ENCODE measurements around the gene NR3C1. TPM values are rescaled to one million over a fixed set of nuclear protein-coding genes. Genes with fewer than 3 reads are reported as not detected.

The NR3C1 gene
- total and polyA plus RNA-seq, 2 of the 13 experiments (the other 11 are each of a cell fraction or from before 2014, with no cell fraction given) = 10.0 to 24.3 TPM

- ATAC-seq (no peak), FAIRE-seq (no peak), DNase-seq (ENCODE audit: low spot score) (no peak)
- Histone ChIP-seq H4K20me1 (ENCODE audit: insufficient read depth, low read length) (no peaks in the 10 kb centered on the region), H3K4me3 (replicated peaks in 1 of 3; ENCODE audit: insufficient read depth in 1 of 3, low read depth in 2 of 3, low read length in 3 of 3) (no peak overlapping the region), H3K9me3 (ENCODE audit: low read length) (no peaks in the 10 kb centered on the region), H3K9ac (ENCODE audit: insufficient read depth, low read depth, low read length) (no peak overlapping the region), H3K27me3 (ENCODE audit: control insufficient read depth in 1 of 2, insufficient read depth in 2 of 2, low read length in 2 of 2) (no peaks in the 10 kb centered on the region), H3K4me1 (ENCODE audit: insufficient read depth, low read length) (no peaks in the 10 kb centered on the region), H2AFZ (ENCODE audit: low read length) (no peak overlapping the region), H3K79me2 (ENCODE audit: insufficient read depth, low read length) (no peaks in the 10 kb centered on the region), H3K27ac (ENCODE audit: extremely low read length, insufficient read depth, low read length) (no peak overlapping the region), H3K4me2 (ENCODE audit: low read depth, low read length) (no peak overlapping the region), H3K36me3 (replicated peaks in 1 of 2; ENCODE audit: control insufficient read depth in 1 of 2, insufficient read depth in 2 of 2, low read length in 2 of 2) (peaks cover 4 to 45% of the 10 kb centered on the region in 2 experiments; a peak in 4 of 5 replicates)
- ChIA-PET POLR2A (no interaction called here), CTCF (ENCODE audit: low intra/inter-chr PET ratio, low total read pairs) (no interaction called here)
- in situ Hi-C loops (cut with HindIII; ENCODE audit: extremely low pct_ligation_motif_present, low pct_unique_long_range_greater_than_20kb) = no loop called here
- WGBS (ENCODE audit: low lambda C conversion rate) = 92% methylated on average over 5 of the region's 5 CpGs
- intact Hi-C loops (cut with micrococcal nuclease; ENCODE audit: unreplicated experiment) = no loop called here
- no TSS peak for BruUV-seq (replicated peaks)
- no peak for TF ChIP-seq ZNF121 (CRISPR knock-in tag; IDR thresholded peaks at IDR 0.05)
- TF ChIP-seq SMARCE1 (IDR thresholded peaks at IDR 0.05; ENCODE audit: borderline replicate concordance) = no peak
- TF ChIP-seq SMC3 (IDR thresholded peaks at IDR 0.05; ENCODE audit: low read length) = no peak
- TF ChIP-seq, protein P1, sequence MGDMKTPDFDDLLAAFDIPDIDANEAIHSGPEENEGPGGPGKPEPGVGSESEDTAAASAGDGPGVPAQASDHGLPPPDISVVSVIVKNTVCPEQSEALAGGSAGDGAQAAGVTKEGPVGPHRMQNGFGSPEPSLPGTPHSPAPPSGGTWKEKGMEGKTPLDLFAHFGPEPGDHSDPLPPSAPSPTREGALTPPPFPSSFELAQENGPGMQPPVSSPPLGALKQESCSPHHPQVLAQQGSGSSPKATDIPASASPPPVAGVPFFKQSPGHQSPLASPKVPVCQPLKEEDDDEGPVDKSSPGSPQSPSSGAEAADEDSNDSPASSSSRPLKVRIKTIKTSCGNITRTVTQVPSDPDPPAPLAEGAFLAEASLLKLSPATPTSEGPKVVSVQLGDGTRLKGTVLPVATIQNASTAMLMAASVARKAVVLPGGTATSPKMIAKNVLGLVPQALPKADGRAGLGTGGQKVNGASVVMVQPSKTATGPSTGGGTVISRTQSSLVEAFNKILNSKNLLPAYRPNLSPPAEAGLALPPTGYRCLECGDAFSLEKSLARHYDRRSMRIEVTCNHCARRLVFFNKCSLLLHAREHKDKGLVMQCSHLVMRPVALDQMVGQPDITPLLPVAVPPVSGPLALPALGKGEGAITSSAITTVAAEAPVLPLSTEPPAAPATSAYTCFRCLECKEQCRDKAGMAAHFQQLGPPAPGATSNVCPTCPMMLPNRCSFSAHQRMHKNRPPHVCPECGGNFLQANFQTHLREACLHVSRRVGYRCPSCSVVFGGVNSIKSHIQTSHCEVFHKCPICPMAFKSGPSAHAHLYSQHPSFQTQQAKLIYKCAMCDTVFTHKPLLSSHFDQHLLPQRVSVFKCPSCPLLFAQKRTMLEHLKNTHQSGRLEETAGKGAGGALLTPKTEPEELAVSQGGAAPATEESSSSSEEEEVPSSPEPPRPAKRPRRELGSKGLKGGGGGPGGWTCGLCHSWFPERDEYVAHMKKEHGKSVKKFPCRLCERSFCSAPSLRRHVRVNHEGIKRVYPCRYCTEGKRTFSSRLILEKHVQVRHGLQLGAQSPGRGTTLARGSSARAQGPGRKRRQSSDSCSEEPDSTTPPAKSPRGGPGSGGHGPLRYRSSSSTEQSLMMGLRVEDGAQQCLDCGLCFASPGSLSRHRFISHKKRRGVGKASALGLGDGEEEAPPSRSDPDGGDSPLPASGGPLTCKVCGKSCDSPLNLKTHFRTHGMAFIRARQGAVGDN (CRISPR knock-in tag; IDR thresholded peaks at IDR 0.05) = no peak
- no peak for TF ChIP-seq MXI1 (IDR thresholded peaks at IDR 0.05; ENCODE audit: borderline replicate concordance, low read depth, low read length)
- TF ChIP-seq PAX8 (CRISPR knock-in tag; IDR thresholded peaks at IDR 0.05; ENCODE audit: borderline replicate concordance) = no peak
- TF ChIP-seq FOXM1 (CRISPR knock-in tag; IDR thresholded peaks at IDR 0.05) = no peak
- no peak for TF ChIP-seq ZMYM4 (CRISPR knock-in tag; IDR thresholded peaks at IDR 0.05)
- TF ChIP-seq, protein P2, sequence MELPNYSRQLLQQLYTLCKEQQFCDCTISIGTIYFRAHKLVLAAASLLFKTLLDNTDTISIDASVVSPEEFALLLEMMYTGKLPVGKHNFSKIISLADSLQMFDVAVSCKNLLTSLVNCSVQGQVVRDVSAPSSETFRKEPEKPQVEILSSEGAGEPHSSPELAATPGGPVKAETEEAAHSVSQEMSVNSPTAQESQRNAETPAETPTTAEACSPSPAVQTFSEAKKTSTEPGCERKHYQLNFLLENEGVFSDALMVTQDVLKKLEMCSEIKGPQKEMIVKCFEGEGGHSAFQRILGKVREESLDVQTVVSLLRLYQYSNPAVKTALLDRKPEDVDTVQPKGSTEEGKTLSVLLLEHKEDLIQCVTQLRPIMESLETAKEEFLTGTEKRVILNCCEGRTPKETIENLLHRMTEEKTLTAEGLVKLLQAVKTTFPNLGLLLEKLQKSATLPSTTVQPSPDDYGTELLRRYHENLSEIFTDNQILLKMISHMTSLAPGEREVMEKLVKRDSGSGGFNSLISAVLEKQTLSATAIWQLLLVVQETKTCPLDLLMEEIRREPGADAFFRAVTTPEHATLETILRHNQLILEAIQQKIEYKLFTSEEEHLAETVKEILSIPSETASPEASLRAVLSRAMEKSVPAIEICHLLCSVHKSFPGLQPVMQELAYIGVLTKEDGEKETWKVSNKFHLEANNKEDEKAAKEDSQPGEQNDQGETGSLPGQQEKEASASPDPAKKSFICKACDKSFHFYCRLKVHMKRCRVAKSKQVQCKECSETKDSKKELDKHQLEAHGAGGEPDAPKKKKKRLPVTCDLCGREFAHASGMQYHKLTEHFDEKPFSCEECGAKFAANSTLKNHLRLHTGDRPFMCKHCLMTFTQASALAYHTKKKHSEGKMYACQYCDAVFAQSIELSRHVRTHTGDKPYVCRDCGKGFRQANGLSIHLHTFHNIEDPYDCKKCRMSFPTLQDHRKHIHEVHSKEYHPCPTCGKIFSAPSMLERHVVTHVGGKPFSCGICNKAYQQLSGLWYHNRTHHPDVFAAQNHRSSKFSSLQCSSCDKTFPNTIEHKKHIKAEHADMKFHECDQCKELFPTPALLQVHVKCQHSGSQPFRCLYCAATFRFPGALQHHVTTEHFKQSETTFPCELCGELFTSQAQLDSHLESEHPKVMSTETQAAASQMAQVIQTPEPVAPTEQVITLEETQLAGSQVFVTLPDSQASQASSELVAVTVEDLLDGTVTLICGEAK (IDR thresholded peaks at IDR 0.05) = no peak
- TF ChIP-seq, protein P2 (CRISPR knock-in tag; IDR thresholded peaks at IDR 0.05) = no peak
- TF ChIP-seq, protein P3, sequence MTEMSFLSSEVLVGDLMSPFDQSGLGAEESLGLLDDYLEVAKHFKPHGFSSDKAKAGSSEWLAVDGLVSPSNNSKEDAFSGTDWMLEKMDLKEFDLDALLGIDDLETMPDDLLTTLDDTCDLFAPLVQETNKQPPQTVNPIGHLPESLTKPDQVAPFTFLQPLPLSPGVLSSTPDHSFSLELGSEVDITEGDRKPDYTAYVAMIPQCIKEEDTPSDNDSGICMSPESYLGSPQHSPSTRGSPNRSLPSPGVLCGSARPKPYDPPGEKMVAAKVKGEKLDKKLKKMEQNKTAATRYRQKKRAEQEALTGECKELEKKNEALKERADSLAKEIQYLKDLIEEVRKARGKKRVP (CRISPR knock-in tag; IDR thresholded peaks at IDR 0.05) = no peak
- TF ChIP-seq ATAD3A (CRISPR knock-in tag; IDR thresholded peaks at IDR 0.05) = no peak
These were observed 92.1 kb downstream of the NR3C1 start for GRCh38 chr5:143311428-143311827.

All from HepG2 (cell line).